Panc1 (cell line): Measurements from ENCODE around the gene SRRM3. TPM values are rescaled to one million over a fixed set of nuclear protein-coding genes. Genes with fewer than 3 reads are reported as not detected.

Experiments used
- ATAC-seq: fragments of 200-7000 bp; cut with Tn5 transposase; 2 replicates; pipeline ENCODE4 v1.9.1; 2020; ENCODE audit warnings: mild to moderate bottlenecking, moderate library complexity
- BruUV-seq: library from RNA; stranded (reverse); fragments of 400-500 nt; replicated peaks from 2 replicates; lab custom pipeline; 2021; lab: Mats Ljungman, UMichigan
- CTCF ChIA-PET: fragments of 300-600 bp; sonication (Branson Sonifier 250); formaldehyde crosslinking; loops from one replicate; lab custom pipeline; 2022; ENCODE audit warnings: antibody characterized with exemption; lab: Charles Lee
- POLR2A ChIA-PET: fragments of 300-600 bp; sonication (Branson Sonifier 250); formaldehyde crosslinking; loops from one replicate; lab custom pipeline; 2022; ENCODE audit warnings: antibody characterized with exemption; lab: Charles Lee
- DNase-seq: peaks from one replicate; pipeline ENCODE4 v3.0.0-alpha.2; 2010; ENCODE audit warnings: low read depth, low spot score
- H3K27ac ChIP-seq: 2 replicates; pipeline ENCODE4 v1.5.1; 2011; ENCODE audit warnings: mild to moderate bottlenecking, low read length, inconsistent platforms
- H3K27me3 ChIP-seq: fragments of 200-500 bp; sonication (Bioruptor generic); 2 replicates; pipeline ENCODE4 v1.6.0; 2014; ENCODE audit warnings: low read length, inconsistent platforms; ENCODE audit not compliant: control insufficient read depth, insufficient read depth
- H3K36me3 ChIP-seq: fragments of 200-500 bp; sonication (Bioruptor generic); 2 replicates; pipeline ENCODE4 v1.5.1; 2014; ENCODE audit warnings: inconsistent platforms, mild to moderate bottlenecking, low read length, moderate library complexity; ENCODE audit not compliant: control insufficient read depth, insufficient read depth
- H3K4me1 ChIP-seq: 2 replicates; pipeline ENCODE4 v1.5.1; 2011; ENCODE audit warnings: inconsistent platforms, mild to moderate bottlenecking, low read length, moderate library complexity; ENCODE audit not compliant: control insufficient read depth, insufficient read depth
- H3K4me3 ChIP-seq, 2 experiments: 2 replicates each; pipeline ENCODE4 v1.5.1; 2011 to 2012; ENCODE audit warnings: low read depth in 2 of 2, low read length in 2 of 2, mild to moderate bottlenecking in 2 of 2, inconsistent platforms in 1 of 2, moderate library complexity in 1 of 2
- H3K9me3 ChIP-seq: fragments of 200-500 bp; sonication (Bioruptor generic); 2 replicates; pipeline ENCODE4 v1.5.1; 2014; ENCODE audit warnings: low read depth, mild to moderate bottlenecking, inconsistent platforms, low read length, moderate library complexity; ENCODE audit not compliant: control insufficient read depth, insufficient read depth
- CTCF ChIP-seq: fragments of 450-650 bp; IDR thresholded peaks from 2 replicates; pipeline ENCODE4 v1.5.1; 2017; ENCODE audit warnings: mild to moderate bottlenecking
- POLR2AphosphoS5 ChIP-seq: IDR thresholded peaks from 2 replicates; pipeline ENCODE4 v1.6.1; 2012; ENCODE audit warnings: mild to moderate bottlenecking, low read depth, low read length, moderate library complexity
- SIN3A ChIP-seq: IDR thresholded peaks from 2 replicates; pipeline ENCODE4 v1.6.1; 2012; ENCODE audit warnings: low read depth, mild to moderate bottlenecking, low read length, moderate library complexity, borderline replicate concordance; ENCODE audit not compliant: insufficient read depth
- TCF7L2 ChIP-seq: IDR thresholded peaks from 2 replicates; pipeline ENCODE4 v1.6.1; 2011; ENCODE audit warnings: mild to moderate bottlenecking, low read depth, low read length, inconsistent platforms
- in situ Hi-C: cut with HindIII; loops from 2 replicates; pipeline ENCODE4 v1.10.0; 2016; ENCODE audit warnings: low sequenced_read_pairs, low pct_unique_long_range_greater_than_20kb
- intact Hi-C: fragments of 100-400 bp; cut with micrococcal nuclease; formaldehyde crosslinking; loops from one replicate; pipeline ENCODE4 v1.10.0; 2022; ENCODE audit not compliant: unreplicated experiment
- total RNA-seq: library from RNA; stranded (reverse); gene quantifications from one replicate; pipeline ENCODE4 v1.2.1, GENCODE V29; 2021; ENCODE audit not compliant: unreplicated experiment
- TF ChIP-seq, protein P1 (sequence below), 2 experiments: IDR thresholded peaks; 2 replicates each; pipeline ENCODE4 v1.6.1; 2011 to 2012; ENCODE audit warnings: low read depth in 2 of 2, control low read depth in 1 of 2, low read length in 1 of 2, mild to moderate bottlenecking in 1 of 2, moderate library complexity in 1 of 2; ENCODE audit not compliant: insufficient read depth in 1 of 2

Gene SRRM3
- total RNA-seq, 1 experiment from 2014 or later: 8.5 TPM

DNA sequence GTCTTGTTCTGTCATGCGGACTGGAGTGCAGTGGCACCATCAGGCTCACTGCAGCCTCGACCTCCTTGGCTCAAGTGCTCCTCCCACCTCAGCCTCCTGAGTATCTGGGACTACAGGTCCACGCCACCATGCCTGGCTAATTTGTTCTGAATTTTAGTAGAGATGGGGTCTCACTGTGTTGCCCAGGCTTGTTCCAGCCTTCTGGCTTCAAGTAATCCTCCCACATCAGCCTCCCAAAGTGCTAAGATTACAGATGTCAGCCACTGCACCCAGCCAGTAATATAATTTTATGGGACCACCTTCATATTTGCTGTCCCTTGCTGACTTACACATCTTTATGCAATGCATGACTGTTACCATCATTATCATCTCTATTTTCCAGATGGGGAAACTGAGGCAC is 99.3 kb downstream of the SRRM3 start:
- intact Hi-C loops (no loop called here), in situ Hi-C loops (no loop called here)
- peaks cover 20% of the 10 kb centered on the region for H3K4me1 ChIP-seq
- CTCF ChIA-PET: no interaction called here
- H3K9me3 ChIP-seq: no peaks in the 10 kb centered on the region
- no peak overlapping the region for H3K4me3 ChIP-seq
- POLR2A ChIA-PET: no interaction called here
- TF ChIP-seq, protein P1, sequence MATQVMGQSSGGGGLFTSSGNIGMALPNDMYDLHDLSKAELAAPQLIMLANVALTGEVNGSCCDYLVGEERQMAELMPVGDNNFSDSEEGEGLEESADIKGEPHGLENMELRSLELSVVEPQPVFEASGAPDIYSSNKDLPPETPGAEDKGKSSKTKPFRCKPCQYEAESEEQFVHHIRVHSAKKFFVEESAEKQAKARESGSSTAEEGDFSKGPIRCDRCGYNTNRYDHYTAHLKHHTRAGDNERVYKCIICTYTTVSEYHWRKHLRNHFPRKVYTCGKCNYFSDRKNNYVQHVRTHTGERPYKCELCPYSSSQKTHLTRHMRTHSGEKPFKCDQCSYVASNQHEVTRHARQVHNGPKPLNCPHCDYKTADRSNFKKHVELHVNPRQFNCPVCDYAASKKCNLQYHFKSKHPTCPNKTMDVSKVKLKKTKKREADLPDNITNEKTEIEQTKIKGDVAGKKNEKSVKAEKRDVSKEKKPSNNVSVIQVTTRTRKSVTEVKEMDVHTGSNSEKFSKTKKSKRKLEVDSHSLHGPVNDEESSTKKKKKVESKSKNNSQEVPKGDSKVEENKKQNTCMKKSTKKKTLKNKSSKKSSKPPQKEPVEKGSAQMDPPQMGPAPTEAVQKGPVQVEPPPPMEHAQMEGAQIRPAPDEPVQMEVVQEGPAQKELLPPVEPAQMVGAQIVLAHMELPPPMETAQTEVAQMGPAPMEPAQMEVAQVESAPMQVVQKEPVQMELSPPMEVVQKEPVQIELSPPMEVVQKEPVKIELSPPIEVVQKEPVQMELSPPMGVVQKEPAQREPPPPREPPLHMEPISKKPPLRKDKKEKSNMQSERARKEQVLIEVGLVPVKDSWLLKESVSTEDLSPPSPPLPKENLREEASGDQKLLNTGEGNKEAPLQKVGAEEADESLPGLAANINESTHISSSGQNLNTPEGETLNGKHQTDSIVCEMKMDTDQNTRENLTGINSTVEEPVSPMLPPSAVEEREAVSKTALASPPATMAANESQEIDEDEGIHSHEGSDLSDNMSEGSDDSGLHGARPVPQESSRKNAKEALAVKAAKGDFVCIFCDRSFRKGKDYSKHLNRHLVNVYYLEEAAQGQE (IDR thresholded peaks at IDR 0.05; ENCODE audit: insufficient read depth in 1 of 2, low read depth in 2 of 2, low read length in 1 of 2): no peak
- TF ChIP-seq TCF7L2 (no peak), SIN3A (no peak), CTCF (no peak), POLR2AphosphoS5 (no peak)
- no peaks in the 10 kb centered on the region for H3K27me3 ChIP-seq
- DNase-seq (no peak), ATAC-seq (no peak)
- BruUV-seq: no TSS peak
- no peak overlapping the region for H3K27ac ChIP-seq
- peaks cover 4% of the 10 kb centered on the region; the same call in 1 of the 2 replicates for H3K36me3 ChIP-seq

- Histone ChIP-seq H3K4me1 (peaks cover 23% of the 10 kb centered on the region), H3K4me3 (peak within 1 kb of the TSS; percentile 59 to 90), H3K36me3 (peaks cover 4% of the 10 kb centered on the region; the same call in 1 of the 2 replicates), H3K27ac (peak within 1 kb of the TSS; percentile 72), H3K27me3 (no peaks in the 10 kb centered on the region), H3K9me3 (no peaks in the 10 kb centered on the region)
- BruUV-seq: TSS peak; percentile 97
- intact Hi-C loops (no loop called here), in situ Hi-C loops (no loop called here)
- DNase-seq (no peak), ATAC-seq (peak; percentile 81)
- TF ChIP-seq SIN3A (peak; percentile 76), TCF7L2 (peak; percentile 41; the same call in 1 of the 2 replicates), POLR2AphosphoS5 (peak; percentile 95), CTCF (no peak)
- TF ChIP-seq, protein P1 (IDR thresholded peaks at IDR 0.05; ENCODE audit: insufficient read depth in 1 of 2, low read depth in 2 of 2, low read length in 1 of 2): no peak; a peak in 1 of 4 replicates
- ChIA-PET CTCF (no interaction called here), POLR2A (interaction anchor here (0.5 kb wide), 1 partner anchor 10 kb away, joined by 9 read pairs; no protein-coding TSS in a partner anchor)
These were observed 100.9 kb downstream of the SRRM3 start, which contains the start of gene HSPB1 for GRCh38 chr7:76302347-76303201. HSPB1 (plus strand) TSS chr7:76302673; CDS start chr7:76302713, 40 bp downstream.
